Colonic mucosa (tissue), 4 donors: ENCODE measurements around the gene EDRF1. TPM values are rescaled to one million over a fixed set of nuclear protein-coding genes. Genes with fewer than 3 reads are reported as not detected.

Experiments
- DNase-seq: peaks from one replicate; pipeline ENCODE4 v3.0.0-alpha.2; 2020
- H3K27ac ChIP-seq: fragments of 200-600 bp; one replicate; pipeline ENCODE4 v1.8.0; 2021
- H3K27me3 ChIP-seq: fragments of 200-600 bp; one replicate; pipeline ENCODE4 v1.8.0; 2021
- H3K36me3 ChIP-seq: fragments of 200-600 bp; one replicate; pipeline ENCODE4 v1.8.0; 2021
- H3K4me1 ChIP-seq: fragments of 200-600 bp; one replicate; pipeline ENCODE4 v1.8.0; 2021; ENCODE audit warnings: mild to moderate bottlenecking
- H3K4me3 ChIP-seq: fragments of 200-600 bp; one replicate; pipeline ENCODE4 v1.8.0; 2021
- H3K9ac ChIP-seq, 2 donors: one replicate each; pipeline ENCODE4 v1.7.0; 2013; ENCODE audit warnings: control low read depth in 2 of 2, low read depth in 2 of 2, low read length in 2 of 2
- H3K9me3 ChIP-seq: fragments of 200-600 bp; one replicate; pipeline ENCODE4 v1.8.0; 2021
- CTCF ChIP-seq: fragments of 200-600 bp; IDR thresholded peaks from one replicate; pipeline ENCODE4 v1.8.0; 2022; ENCODE audit warnings: antibody characterized with exemption, mild to moderate bottlenecking
- intact Hi-C: fragments of 100-400 bp; cut with DNase I; formaldehyde crosslinking; loops from one replicate; pipeline ENCODE4 v1.14.1; 2022
- total RNA-seq, 2 donors: library from RNA; stranded (reverse); fragmentation: NEBNext Ultra II Directional in 1 of 2; extraction: Animal tissue kit (Norgen Biotek cat#: 25700) in 1 of 2; gene quantifications; one replicate each; pipeline ENCODE4 v1.2.1, GENCODE V29; 2021
- donor health status: healthy.
- donor health status: DM: no; HTN: no; CAD: no.
- donor health status: DM: no; HTN: no; CAD: no.

Gene EDRF1
- total RNA-seq, 2 donors from 2014 or later: 16.4 to 20.4 TPM

- peaks cover 7% of the 10 kb centered on the region for H3K36me3 ChIP-seq
- no peaks in the 10 kb centered on the region for H3K4me1 ChIP-seq
- no peak for DNase-seq
- no peak for TF ChIP-seq CTCF
- H3K9me3 ChIP-seq: no peaks in the 10 kb centered on the region
- intact Hi-C loops: no loop called here
- no peak overlapping the region for H3K4me3 ChIP-seq
- no peaks in the 10 kb centered on the region for H3K27me3 ChIP-seq
- no peak overlapping the region for H3K9ac ChIP-seq
- H3K27ac ChIP-seq: no peak overlapping the region
Observed at GRCh38 chr10:125757742-125758141, 38.2 kb downstream of the EDRF1 start.

- H3K9ac ChIP-seq: no peak overlapping the region
- intact Hi-C loops: no loop called here
- H3K4me1 ChIP-seq: no peaks in the 10 kb centered on the region
- no peak for TF ChIP-seq CTCF
- H3K9me3 ChIP-seq: no peaks in the 10 kb centered on the region
- DNase-seq: no peak
- H3K27me3 ChIP-seq: no peaks in the 10 kb centered on the region
- H3K4me3 ChIP-seq: no peak overlapping the region
- H3K27ac ChIP-seq: no peak overlapping the region
- no peaks in the 10 kb centered on the region for H3K36me3 ChIP-seq
Observed at GRCh38 chr10:125761961-125762360, 42.5 kb downstream of the EDRF1 start.

DNA sequence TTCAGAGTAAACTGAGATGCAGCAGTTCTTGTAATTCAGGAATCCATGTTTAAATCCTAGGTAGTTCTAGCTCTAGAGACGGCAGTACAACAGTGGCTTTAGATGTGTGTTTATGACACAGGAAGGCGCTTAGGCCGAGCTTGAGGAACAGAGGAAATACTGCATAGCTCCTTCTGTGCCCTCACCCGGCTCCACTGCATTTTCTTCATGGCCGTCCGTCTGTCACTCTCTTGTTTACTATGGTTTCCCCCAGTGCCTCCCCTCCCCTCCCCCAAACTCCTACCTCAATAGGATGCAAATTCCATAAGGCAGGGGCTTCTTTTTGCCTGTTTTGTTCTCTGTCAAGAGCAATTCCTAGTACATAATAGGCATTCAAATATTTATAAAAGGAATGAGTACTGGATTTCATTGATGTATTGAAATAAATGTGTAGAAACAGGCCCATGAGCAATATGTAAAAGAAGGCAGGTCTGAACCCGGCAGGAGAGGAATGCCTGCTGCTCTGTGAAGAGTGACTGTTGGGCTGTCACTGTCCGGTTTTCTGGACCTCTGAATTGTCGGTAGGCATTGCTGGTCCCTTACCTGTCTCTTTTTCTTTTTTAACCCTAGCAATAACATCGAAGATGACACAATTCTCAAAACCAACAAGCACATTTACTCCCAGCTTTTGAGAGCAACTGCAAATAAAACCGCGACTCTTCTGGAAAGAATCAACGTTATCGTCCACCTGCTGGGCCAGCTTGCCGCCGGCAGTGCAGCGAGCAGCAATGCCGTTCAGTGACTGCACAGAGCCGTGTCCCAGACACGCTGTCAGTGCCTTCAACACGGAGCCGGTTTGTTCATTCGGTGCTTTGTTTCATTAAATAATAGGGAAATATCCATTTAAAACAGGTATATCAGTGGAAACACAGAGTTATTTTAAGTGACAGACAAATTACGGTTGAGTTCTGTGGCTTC is 43.5 kb downstream of the EDRF1 start:
- Histone ChIP-seq H3K36me3 (no peaks in the 10 kb centered on the region), H3K9ac (no peak overlapping the region), H3K4me1 (no peaks in the 10 kb centered on the region), H3K27ac (no peak overlapping the region), H3K27me3 (no peaks in the 10 kb centered on the region), H3K9me3 (no peaks in the 10 kb centered on the region), H3K4me3 (no peak overlapping the region)
- TF ChIP-seq CTCF: no peak
- intact Hi-C loops: no loop called here
- no peak for DNase-seq

DNA sequence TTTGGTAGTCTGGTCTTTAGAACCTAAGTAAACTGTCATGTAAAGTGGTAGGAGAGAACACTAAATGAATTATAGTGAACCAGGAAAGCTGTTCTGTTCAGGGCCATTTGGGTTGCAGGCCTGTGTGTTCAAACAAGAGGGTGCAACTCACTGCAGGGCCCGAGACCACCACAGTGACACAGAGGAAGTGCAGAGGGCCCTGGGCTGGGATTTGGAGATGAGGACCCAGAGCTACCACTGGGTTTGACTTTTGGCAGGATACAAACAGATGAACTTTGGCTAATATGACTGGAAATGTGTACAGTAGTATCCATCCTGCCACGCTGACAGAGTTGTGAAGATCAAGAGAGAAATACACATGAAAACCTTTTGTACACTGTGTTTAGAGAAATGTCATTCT is 46.3 kb downstream of the EDRF1 start:
- TF ChIP-seq CTCF: no peak
- Histone ChIP-seq H3K4me1 (no peaks in the 10 kb centered on the region), H3K36me3 (no peaks in the 10 kb centered on the region), H3K9me3 (no peaks in the 10 kb centered on the region), H3K9ac (no peak overlapping the region), H3K4me3 (no peak overlapping the region), H3K27me3 (no peaks in the 10 kb centered on the region), H3K27ac (no peak overlapping the region)
- intact Hi-C loops: no loop called here
- no peak for DNase-seq

DNA sequence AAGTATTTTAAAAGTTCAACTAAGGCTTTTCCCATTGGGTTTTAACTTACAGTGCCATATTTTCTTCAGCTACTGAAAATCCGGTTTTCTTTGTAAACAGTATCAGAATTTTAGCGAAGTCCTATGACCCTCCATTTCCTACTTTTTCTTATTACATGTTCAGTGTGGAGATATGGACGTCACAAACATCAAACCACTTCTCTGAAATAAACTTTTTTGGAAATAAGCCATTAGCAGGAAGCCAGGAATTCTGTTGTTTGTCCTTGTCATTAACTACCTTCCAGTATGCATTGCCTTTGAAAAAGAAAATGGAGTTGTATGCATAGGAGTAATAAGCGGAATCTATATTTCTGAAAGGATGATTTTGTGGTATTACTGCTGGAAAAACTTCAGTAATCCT is 47.0 kb downstream of the EDRF1 start:
- Histone ChIP-seq H3K27me3 (no peaks in the 10 kb centered on the region), H3K9ac (no peak overlapping the region), H3K4me1 (no peaks in the 10 kb centered on the region), H3K4me3 (no peak overlapping the region), H3K36me3 (no peaks in the 10 kb centered on the region), H3K9me3 (no peaks in the 10 kb centered on the region), H3K27ac (no peak overlapping the region)
- intact Hi-C loops: no loop called here
- DNase-seq: no peak
- no peak for TF ChIP-seq CTCF
